Astrocyte (in vitro differentiated cells and primary cell): ENCODE data around the gene VPS13C. TPM values are rescaled to one million over a fixed set of nuclear protein-coding genes. Genes with fewer than 3 reads are reported as not detected.
A peak's percentile ranks its signal among the peaks of the same experiment; 100 is the strongest.

Experiments
- DNase-seq: peaks from one replicate; pipeline ENCODE4 v3.0.0-alpha.2; 2010; ENCODE audit warnings: low read depth
- FAIRE-seq: peaks from 2 replicates; lab custom pipeline; 2011; peaks lifted over from hg19 to GRCh38; lab: Jason Lieb, UNC
- H2AFZ ChIP-seq: 2 replicates; pipeline ENCODE4 v1.6.0; 2012; ENCODE audit warnings: low read depth, low read length, inconsistent platforms
- H3K27ac ChIP-seq: 2 replicates; pipeline ENCODE4 v1.5.1; 2011; ENCODE audit warnings: low read depth, low read length, inconsistent platforms
- H3K27me3 ChIP-seq: 2 replicates; pipeline ENCODE4 v1.6.0; 2011; ENCODE audit warnings: low read length, inconsistent platforms; ENCODE audit not compliant: insufficient read depth
- H3K36me3 ChIP-seq: 2 replicates; pipeline ENCODE4 v1.5.1; 2011; ENCODE audit warnings: low read length, inconsistent platforms; ENCODE audit not compliant: insufficient read depth
- H3K4me1 ChIP-seq: 2 replicates; pipeline ENCODE4 v1.5.1; 2011; ENCODE audit warnings: low read length, inconsistent platforms; ENCODE audit not compliant: insufficient read depth
- H3K4me2 ChIP-seq: 2 replicates; pipeline ENCODE4 v1.6.0; 2012; ENCODE audit warnings: low read length, inconsistent platforms
- H3K4me3 ChIP-seq: 2 replicates; pipeline ENCODE4 v1.5.1; 2011; ENCODE audit warnings: low read depth, mild to moderate bottlenecking, low read length, inconsistent platforms; ENCODE audit not compliant: insufficient read depth
- H3K79me2 ChIP-seq: 2 replicates; pipeline ENCODE4 v1.6.0; 2012; ENCODE audit warnings: mild to moderate bottlenecking, low read length, inconsistent platforms; ENCODE audit not compliant: insufficient read depth
- H3K9ac ChIP-seq: 2 replicates; pipeline ENCODE4 v1.6.0; 2012; ENCODE audit warnings: mild to moderate bottlenecking, low read length, inconsistent platforms
- H3K9me3 ChIP-seq: 2 replicates; pipeline ENCODE4 v1.5.1; 2012; ENCODE audit warnings: low read depth, mild to moderate bottlenecking, low read length, inconsistent platforms; ENCODE audit not compliant: insufficient read depth
- H4K20me1 ChIP-seq: 2 replicates; pipeline ENCODE4 v1.6.0; 2012; ENCODE audit warnings: low read length, inconsistent platforms; ENCODE audit not compliant: insufficient read depth
- H3K27ac Mint-ChIP-seq: one replicate; pipeline ENCODE4 v1.8.0; 2021; ENCODE audit warnings: mild to moderate bottlenecking, mixed read lengths; ENCODE audit not compliant: unreplicated experiment
- H3K27me3 Mint-ChIP-seq: one replicate; pipeline ENCODE4 v1.8.0; 2021; ENCODE audit warnings: low read depth, mixed read lengths; ENCODE audit not compliant: unreplicated experiment
- H3K36me3 Mint-ChIP-seq: one replicate; pipeline ENCODE4 v1.8.0; 2021; ENCODE audit warnings: low read depth, mixed read lengths; ENCODE audit not compliant: unreplicated experiment
- H3K4me1 Mint-ChIP-seq: one replicate; pipeline ENCODE4 v1.8.0; 2021; ENCODE audit warnings: low read depth, mixed read lengths; ENCODE audit not compliant: unreplicated experiment
- H3K4me3 Mint-ChIP-seq: one replicate; pipeline ENCODE4 v1.8.0; 2021; ENCODE audit warnings: mild to moderate bottlenecking, moderate library complexity, mixed read lengths; ENCODE audit not compliant: unreplicated experiment
- H3K9me3 Mint-ChIP-seq: one replicate; pipeline ENCODE4 v1.8.0; 2021; ENCODE audit warnings: mild to moderate bottlenecking, mixed read lengths; ENCODE audit not compliant: unreplicated experiment
- EZH2 ChIP-seq: IDR thresholded peaks from 2 replicates; pipeline ENCODE4 v1.6.1; 2012; ENCODE audit warnings: mild to moderate bottlenecking, low read length, inconsistent platforms; ENCODE audit not compliant: insufficient read depth
- total RNA-seq: library from RNA; stranded (reverse); gene quantifications from 2 replicates; pipeline ENCODE4 v1.2.1, GENCODE V29; 2021
- TF ChIP-seq, protein P1 (sequence below): IDR thresholded peaks from 2 replicates; pipeline ENCODE4 v1.5.1; 2011; ENCODE audit warnings: low read depth, mild to moderate bottlenecking, inconsistent platforms, low read length, moderate library complexity; ENCODE audit not compliant: insufficient read depth

The VPS13C gene
- total RNA-seq, 1 donor from 2014 or later: 35.4 TPM

DNA sequence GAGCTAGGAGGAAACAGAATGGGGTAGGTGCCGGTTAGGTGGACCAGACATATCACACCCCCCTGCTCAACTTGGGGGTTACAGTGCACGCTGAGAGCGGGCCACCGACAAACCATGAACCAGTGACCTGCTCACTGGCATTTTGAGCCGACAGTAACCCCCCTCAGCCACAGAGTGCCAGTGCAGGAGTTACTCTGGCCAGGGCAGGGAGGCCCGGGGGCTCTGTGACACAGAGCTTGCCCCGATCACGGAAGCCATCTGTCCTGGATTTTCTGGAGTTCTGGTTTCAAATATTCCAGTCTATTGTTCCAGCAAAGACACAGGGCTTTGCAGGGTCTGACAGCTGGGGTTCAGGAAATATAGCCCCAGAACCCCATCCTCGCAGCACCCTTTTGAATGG is 225.2 kb downstream of the VPS13C start:
- Histone ChIP-seq H3K79me2 (no peaks in the 10 kb centered on the region), H3K4me3 (no peak overlapping the region), H3K27me3 (peaks cover 18% of the 10 kb centered on the region), H3K27ac (no peak overlapping the region), H3K36me3 (no peaks in the 10 kb centered on the region), H3K9me3 (no peaks in the 10 kb centered on the region), H2AFZ (no peak overlapping the region), H3K9ac (no peak overlapping the region), H3K4me2 (peak overlapping the region; percentile 31), H3K4me1 (no peaks in the 10 kb centered on the region), H4K20me1 (no peaks in the 10 kb centered on the region)
- Mint-ChIP-seq H3K27me3 (peaks cover 29% of the 10 kb centered on the region), H3K9me3 (no peaks in the 10 kb centered on the region), H3K27ac (no peak overlapping the region), H3K4me3 (no peak overlapping the region), H3K36me3 (no peaks in the 10 kb centered on the region), H3K4me1 (no peaks in the 10 kb centered on the region)
- no peak for TF ChIP-seq EZH2
- TF ChIP-seq, protein P1, sequence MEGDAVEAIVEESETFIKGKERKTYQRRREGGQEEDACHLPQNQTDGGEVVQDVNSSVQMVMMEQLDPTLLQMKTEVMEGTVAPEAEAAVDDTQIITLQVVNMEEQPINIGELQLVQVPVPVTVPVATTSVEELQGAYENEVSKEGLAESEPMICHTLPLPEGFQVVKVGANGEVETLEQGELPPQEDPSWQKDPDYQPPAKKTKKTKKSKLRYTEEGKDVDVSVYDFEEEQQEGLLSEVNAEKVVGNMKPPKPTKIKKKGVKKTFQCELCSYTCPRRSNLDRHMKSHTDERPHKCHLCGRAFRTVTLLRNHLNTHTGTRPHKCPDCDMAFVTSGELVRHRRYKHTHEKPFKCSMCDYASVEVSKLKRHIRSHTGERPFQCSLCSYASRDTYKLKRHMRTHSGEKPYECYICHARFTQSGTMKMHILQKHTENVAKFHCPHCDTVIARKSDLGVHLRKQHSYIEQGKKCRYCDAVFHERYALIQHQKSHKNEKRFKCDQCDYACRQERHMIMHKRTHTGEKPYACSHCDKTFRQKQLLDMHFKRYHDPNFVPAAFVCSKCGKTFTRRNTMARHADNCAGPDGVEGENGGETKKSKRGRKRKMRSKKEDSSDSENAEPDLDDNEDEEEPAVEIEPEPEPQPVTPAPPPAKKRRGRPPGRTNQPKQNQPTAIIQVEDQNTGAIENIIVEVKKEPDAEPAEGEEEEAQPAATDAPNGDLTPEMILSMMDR: no peak
- no peak for DNase-seq
- FAIRE-seq: no peak

DNA sequence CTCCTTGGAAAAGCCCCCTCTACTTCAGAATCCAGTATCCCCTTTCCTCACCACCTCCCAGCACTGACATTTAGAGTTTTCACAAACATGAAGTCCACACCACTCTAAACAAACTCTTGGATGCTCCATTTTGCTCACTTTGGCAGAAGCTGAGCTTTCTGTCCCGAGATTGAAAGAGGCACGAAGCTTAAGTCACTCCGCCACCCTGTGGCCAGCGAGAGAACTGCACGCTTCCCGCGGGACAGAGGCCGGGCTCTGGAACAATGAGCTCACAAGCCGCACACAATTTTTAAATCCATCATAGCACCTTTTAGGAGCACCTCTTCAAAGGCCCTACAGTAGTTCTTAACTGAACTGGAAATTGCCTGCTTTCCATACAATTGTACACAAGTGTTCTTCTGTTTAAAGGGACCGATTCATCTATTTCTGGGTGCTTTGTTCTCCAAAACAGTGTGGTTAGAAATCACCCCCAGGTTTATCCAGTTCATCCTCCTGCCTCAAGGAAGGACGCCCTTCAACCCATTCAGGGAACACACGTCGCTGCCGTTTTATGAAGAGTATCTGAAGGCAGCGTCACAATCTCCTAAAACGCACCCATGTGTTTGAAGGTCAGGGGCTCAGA is 226.1 kb downstream of the VPS13C start:
- peak; percentile 39 for DNase-seq
- no peak overlapping the region for H3K4me2 ChIP-seq
- H3K36me3 ChIP-seq: no peaks in the 10 kb centered on the region
- TF ChIP-seq, protein P1: peak; percentile 92
- no peak for TF ChIP-seq EZH2
- Mint-ChIP-seq H3K36me3 (no peaks in the 10 kb centered on the region), H3K9me3 (no peaks in the 10 kb centered on the region), H3K4me1 (no peaks in the 10 kb centered on the region), H3K27me3 (peaks cover 29% of the 10 kb centered on the region), H3K4me3 (no peak overlapping the region), H3K27ac (no peak overlapping the region)
- no peaks in the 10 kb centered on the region for H3K79me2 ChIP-seq
- no peak overlapping the region for H3K4me3 ChIP-seq
- H4K20me1 ChIP-seq: no peaks in the 10 kb centered on the region
- H2AFZ ChIP-seq: no peak overlapping the region
- FAIRE-seq: peak; percentile 49
- H3K9ac ChIP-seq: no peak overlapping the region
- no peak overlapping the region for H3K27ac ChIP-seq
- peaks cover 18% of the 10 kb centered on the region for H3K27me3 ChIP-seq
- H3K9me3 ChIP-seq: no peaks in the 10 kb centered on the region
- no peaks in the 10 kb centered on the region for H3K4me1 ChIP-seq

DNA sequence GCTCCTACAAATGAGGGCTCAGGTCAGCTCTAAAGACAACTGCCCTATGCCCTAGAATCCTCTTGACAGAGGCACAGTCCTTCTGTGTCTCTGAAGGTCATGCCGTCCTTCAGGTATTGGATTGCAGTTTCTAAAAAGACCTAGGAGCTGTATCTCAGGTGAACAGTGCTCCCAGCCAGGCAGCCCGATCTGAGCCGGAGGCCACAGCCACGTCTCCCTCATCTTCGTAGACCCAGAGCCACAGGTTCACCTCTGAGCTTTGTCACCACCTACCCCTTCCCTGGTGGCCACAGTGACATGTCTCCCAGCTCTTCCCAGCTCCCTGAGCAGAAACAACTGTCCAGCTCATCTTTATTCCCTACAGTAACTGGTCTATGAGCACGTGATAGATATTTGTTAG is 228.0 kb downstream of the VPS13C start:
- Histone ChIP-seq H3K27me3 (peaks cover 12% of the 10 kb centered on the region), H3K4me3 (no peak overlapping the region), H4K20me1 (no peaks in the 10 kb centered on the region), H3K36me3 (no peaks in the 10 kb centered on the region), H3K27ac (no peak overlapping the region), H3K4me1 (no peaks in the 10 kb centered on the region), H2AFZ (no peak overlapping the region), H3K4me2 (no peak overlapping the region), H3K9ac (no peak overlapping the region), H3K9me3 (no peaks in the 10 kb centered on the region), H3K79me2 (no peaks in the 10 kb centered on the region)
- DNase-seq (no peak), FAIRE-seq (no peak)
- Mint-ChIP-seq H3K9me3 (no peaks in the 10 kb centered on the region), H3K27ac (no peak overlapping the region), H3K4me1 (no peaks in the 10 kb centered on the region), H3K36me3 (no peaks in the 10 kb centered on the region), H3K4me3 (no peak overlapping the region), H3K27me3 (peaks cover 29% of the 10 kb centered on the region)
- no peak for TF ChIP-seq EZH2
- TF ChIP-seq, protein P1: no peak
